Retina (tissue), 1 donor: Measurements from ENCODE around the gene ZNF593OS.

Experiments
- DNase-seq: peaks from one replicate; pipeline ENCODE4 v3.0.0-alpha.2; 2016

The ZNF593OS gene

GRCh38 chr1:26125946-26126320 lies 45.7 kb downstream of the ZNF593OS start:
- DNase-seq, result no peak

DNA sequence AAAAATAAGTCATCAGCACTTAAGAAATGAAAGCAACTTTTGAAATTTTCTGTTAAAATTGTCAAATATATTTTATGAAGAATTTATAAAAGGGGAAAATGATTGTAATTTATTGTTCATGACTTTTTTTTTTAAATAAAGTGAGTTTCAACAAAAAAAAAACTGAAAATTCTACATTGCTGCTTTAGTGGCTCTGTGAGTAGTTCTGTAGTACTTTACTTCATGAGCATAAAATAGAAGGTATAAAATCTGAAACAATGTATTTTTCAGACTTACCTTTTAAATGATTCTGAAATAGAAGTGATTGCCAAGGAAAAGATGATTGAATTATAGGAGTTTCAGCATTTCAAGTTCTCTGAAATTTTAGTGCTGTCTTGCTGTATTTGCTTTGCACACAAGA lies 46.2 kb downstream of the ZNF593OS start:
- no peak for DNase-seq

- DNase-seq, result no peak
These were observed 47.0 kb downstream of the ZNF593OS start for GRCh38 chr1:26124418-26125331.

DNA sequence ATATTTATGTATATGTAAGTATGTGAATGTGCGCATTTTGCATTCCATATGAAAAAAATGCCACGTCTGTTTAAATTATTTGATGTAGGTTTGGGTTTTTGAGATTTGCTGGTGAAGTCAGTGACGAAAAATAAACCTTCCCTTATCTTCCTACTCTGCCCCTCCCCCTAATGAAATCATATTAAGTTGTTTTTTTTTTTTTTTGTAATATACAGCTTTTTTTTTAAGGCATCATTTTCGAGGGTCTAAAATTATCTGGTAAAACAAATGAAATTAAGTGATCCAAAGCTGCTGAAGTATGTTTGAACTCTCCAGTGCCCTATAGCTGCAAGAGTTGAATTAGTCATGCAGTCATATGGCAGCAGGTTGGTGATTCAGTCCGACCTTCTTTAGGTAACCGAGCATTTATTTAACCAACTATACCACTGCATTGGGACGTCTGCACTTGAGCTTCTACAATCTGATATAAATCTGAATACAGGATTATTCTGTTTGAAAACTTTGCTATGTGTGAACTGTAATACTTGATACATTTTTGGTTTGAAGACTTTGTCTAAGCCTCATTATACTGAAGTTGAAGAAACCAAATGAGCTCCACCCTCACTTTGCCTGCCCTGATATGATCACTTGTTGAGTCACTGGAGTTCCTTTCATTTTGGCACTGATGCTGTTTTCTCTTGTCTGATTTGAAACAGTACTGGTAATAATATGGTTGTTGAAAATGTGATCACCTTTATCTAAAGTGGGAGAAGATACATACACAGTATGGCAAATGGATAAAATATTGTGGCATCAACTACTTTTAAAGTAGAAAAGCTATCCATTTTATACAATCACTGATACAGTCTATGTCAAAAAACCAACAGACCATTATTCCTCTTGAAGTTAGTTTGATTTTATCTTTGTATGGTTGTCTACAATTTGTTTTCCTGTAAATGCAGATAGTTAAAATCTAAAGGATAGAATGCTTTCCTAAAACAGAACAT lies 48.4 kb downstream of the ZNF593OS start:
- DNase-seq, result no peak

DNA sequence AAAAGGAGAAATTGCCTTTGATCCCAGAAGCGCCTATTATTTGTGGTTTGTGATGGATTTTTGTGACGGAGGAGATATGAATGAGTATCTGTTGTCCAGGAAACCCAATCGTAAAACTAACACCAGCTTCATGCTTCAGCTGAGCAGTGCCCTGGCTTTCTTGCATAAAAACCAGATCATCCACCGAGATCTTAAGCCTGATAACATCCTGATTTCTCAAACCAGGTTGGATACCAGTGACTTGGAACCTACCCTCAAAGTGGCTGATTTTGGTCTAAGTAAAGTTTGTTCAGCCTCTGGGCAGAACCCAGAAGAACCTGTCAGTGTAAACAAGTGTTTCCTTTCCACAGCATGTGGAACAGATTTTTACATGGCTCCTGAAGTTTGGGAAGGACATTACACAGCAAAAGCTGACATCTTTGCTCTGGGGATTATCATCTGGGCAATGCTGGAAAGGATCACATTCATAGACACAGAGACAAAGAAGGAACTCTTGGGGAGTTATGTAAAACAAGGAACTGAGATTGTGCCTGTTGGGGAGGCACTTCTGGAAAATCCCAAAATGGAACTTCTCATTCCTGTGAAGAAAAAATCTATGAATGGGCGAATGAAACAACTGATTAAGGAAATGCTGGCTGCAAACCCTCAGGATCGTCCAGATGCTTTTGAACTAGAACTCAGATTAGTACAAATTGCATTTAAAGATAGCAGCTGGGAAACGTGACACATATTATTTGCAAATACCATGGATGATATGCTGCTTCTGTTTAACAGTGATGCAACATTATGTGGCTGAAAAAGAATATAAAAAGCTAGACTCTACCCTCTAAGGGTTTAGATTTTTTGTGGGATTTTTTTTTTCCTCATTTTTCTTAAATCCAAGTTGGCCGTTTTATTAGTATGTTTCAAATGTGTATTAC lies 49.5 kb downstream of the ZNF593OS start:
- no peak for DNase-seq

DNA sequence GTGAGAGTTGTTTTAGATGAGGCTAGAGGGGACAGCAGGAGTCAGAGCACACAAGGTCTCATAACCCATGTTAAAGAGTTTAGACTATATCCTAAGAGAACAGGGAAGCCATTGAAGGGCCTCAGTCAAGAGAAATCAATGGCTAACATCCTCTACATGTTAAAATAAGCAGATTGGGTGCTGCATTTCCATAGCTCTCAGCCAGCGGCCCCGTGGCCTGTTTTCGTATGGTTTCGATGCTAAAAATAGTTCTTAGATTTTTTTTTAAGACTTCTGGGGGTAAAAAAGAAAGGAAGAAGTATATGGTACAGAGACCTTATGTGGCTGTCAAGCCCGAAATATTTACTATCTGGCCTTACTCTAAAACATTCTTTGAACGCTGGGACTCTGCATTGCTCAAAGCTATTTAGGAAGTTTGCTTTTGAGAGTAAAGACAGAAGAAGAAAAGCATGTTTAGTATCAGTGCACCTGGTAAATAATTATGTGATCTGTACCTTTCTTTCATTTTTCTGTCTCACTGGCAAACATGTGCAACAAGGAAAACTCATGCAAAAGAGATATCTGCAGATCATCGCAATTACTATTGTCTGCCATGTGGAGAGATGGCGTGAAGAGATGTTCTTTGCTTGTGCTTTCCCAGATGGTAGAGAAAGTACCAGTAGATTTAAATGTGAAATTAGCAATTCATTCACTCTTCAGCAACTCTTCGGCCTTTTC lies 51.6 kb downstream of the ZNF593OS start:
- no peak for DNase-seq
